ENCODE results near the gene FBRSL1. TPM values are rescaled to one million over a fixed set of nuclear protein-coding genes. Genes with fewer than 3 reads are reported as not detected.

The FBRSL1 gene
- total and polyA plus RNA-seq, 9 donors = 3.2 to 69.5 (median 32.2) TPM

- Histone ChIP-seq H3K27me3 (no peaks in the 10 kb centered on the region), H3K27ac (no peak overlapping the region), H3K4me3 (no peak overlapping the region), H3K36me3 (no peaks in the 10 kb centered on the region), H3K4me1 (ENCODE audit: insufficient read depth) (peaks cover 37% of the 10 kb centered on the region), H3K9me3 (no peaks in the 10 kb centered on the region)
- WGBS, 3 donors = 82 to 89% (median 87%) methylated on average over 24 to 27 of the region's 27 CpGs
- DNase-seq = no peak
- no peak for TF ChIP-seq POLR2A (IDR thresholded peaks at IDR 0.05)
- no peak for TF ChIP-seq CTCF (IDR thresholded peaks at IDR 0.05)
- no peak for TF ChIP-seq EP300 (IDR thresholded peaks at IDR 0.05)
- intact Hi-C loops (cut with DNase I) = no loop called here
Observed at GRCh38 chr12:132501204-132501940, 11.4 kb downstream of the FBRSL1 start.

- TF ChIP-seq EP300 (IDR thresholded peaks at IDR 0.05) (no peak), CTCF (IDR thresholded peaks at IDR 0.05) (no peak), POLR2A (IDR thresholded peaks at IDR 0.05) (no peak)
- no peak overlapping the region for H3K4me3 ChIP-seq
- no peak for DNase-seq
- H3K4me1 ChIP-seq (ENCODE audit: insufficient read depth) = peaks cover 43% of the 10 kb centered on the region
- no peak overlapping the region for H3K27ac ChIP-seq
- H3K9me3 ChIP-seq = no peaks in the 10 kb centered on the region
- intact Hi-C loops (cut with DNase I) = no loop called here
- no peaks in the 10 kb centered on the region for H3K27me3 ChIP-seq
- 78 to 83% (median 81%) methylated on average over 24 of the region's 24 CpGs for WGBS, 3 donors
- no peaks in the 10 kb centered on the region for H3K36me3 ChIP-seq
Observed at GRCh38 chr12:132502149-132502881, 12.4 kb downstream of the FBRSL1 start.

GRCh38 chr12:132502882-132503193 lies 12.9 kb downstream of the FBRSL1 start:
- H3K27me3 ChIP-seq = no peaks in the 10 kb centered on the region
- H3K4me1 ChIP-seq (ENCODE audit: insufficient read depth) = peaks cover 43% of the 10 kb centered on the region
- H3K36me3 ChIP-seq = no peaks in the 10 kb centered on the region
- 82 to 83% (median 83%) methylated on average over 8 of the region's 8 CpGs for whole genome bisulfite sequencing, 3 donors
- intact Hi-C loops (cut with DNase I) = no loop called here
- no peak overlapping the region for H3K27ac ChIP-seq
- no peak overlapping the region for H3K4me3 ChIP-seq
- peak in 1 of 5 donors; percentile 27 for DNase-seq
- TF ChIP-seq POLR2A (IDR thresholded peaks at IDR 0.05) = no peak
- H3K9me3 ChIP-seq = no peaks in the 10 kb centered on the region

GRCh38 chr12:132503618-132504204 lies 13.8 kb downstream of the FBRSL1 start:
- Histone ChIP-seq H3K36me3 (no peaks in the 10 kb centered on the region), H3K27ac (no peak overlapping the region), H3K9me3 (no peaks in the 10 kb centered on the region), H3K4me3 (no peak overlapping the region), H3K27me3 (no peaks in the 10 kb centered on the region), H3K4me1 (ENCODE audit: insufficient read depth) (peaks cover 42% of the 10 kb centered on the region)
- DNase-seq = no peak
- intact Hi-C loops (cut with DNase I) = no loop called here
- TF ChIP-seq POLR2A (IDR thresholded peaks at IDR 0.05) (no peak), EP300 (IDR thresholded peaks at IDR 0.05) (no peak), CTCF (IDR thresholded peaks at IDR 0.05) (no peak)
- 73 to 81% (median 73%) methylated on average over 5 of the region's 5 CpGs for WGBS, 3 donors

All from ovary (tissue), 9 donors.